Neural crest cell (in vitro differentiated cells): ENCODE measurements around the gene PTH2. TPM values are rescaled to one million over a fixed set of nuclear protein-coding genes. Genes with fewer than 3 reads are reported as not detected.
A peak's percentile ranks its signal among the peaks of the same experiment; 100 is the strongest.

Experiments used
- DNase-seq: peaks from one replicate; pipeline ENCODE4 v3.0.0; 2021; ENCODE audit warnings: low read depth, mixed read lengths, low spot score
- H3K27ac Mint-ChIP-seq: one replicate; pipeline ENCODE4 v1.8.0; 2021; ENCODE audit warnings: mild to moderate bottlenecking, mixed read lengths; ENCODE audit not compliant: unreplicated experiment
- H3K27me3 Mint-ChIP-seq: 2 replicates; pipeline ENCODE4 v1.8.0; 2021; ENCODE audit warnings: low read depth, mild to moderate bottlenecking, mixed read lengths
- H3K36me3 Mint-ChIP-seq: 2 replicates; pipeline ENCODE4 v1.8.0; 2021; ENCODE audit warnings: low read depth, mild to moderate bottlenecking, mixed read lengths
- H3K4me1 Mint-ChIP-seq: 2 replicates; pipeline ENCODE4 v1.8.0; 2021; ENCODE audit warnings: mixed read lengths
- H3K4me3 Mint-ChIP-seq: one replicate; pipeline ENCODE4 v1.8.0; 2021; ENCODE audit warnings: mild to moderate bottlenecking, mixed read lengths
- H3K9me3 Mint-ChIP-seq: 2 replicates; pipeline ENCODE4 v1.8.0; 2021; ENCODE audit warnings: mixed read lengths
- total RNA-seq: library from RNA; stranded (reverse); gene quantifications from 2 replicates; pipeline ENCODE4 v1.2.1, GENCODE V29; 2021
- TF ChIP-seq, protein P1 (sequence below): fragments of 200-600 bp; sonication (generic); conservative IDR thresholded peaks from 2 replicates; pipeline ENCODE4 v1.5.0; 2021; ENCODE audit warnings: antibody characterized with exemption, mild to moderate bottlenecking

Gene PTH2
- total RNA-seq, 1 donor from 2014 or later: not detected

GRCh38 chr19:49431330-49431749, 8.1 kb upstream of the PTH2 start:
- no peak overlapping the region for H3K4me3 Mint-ChIP-seq
- DNase-seq: no peak
- no peaks in the 10 kb centered on the region for H3K36me3 Mint-ChIP-seq
- TF ChIP-seq, protein P1, sequence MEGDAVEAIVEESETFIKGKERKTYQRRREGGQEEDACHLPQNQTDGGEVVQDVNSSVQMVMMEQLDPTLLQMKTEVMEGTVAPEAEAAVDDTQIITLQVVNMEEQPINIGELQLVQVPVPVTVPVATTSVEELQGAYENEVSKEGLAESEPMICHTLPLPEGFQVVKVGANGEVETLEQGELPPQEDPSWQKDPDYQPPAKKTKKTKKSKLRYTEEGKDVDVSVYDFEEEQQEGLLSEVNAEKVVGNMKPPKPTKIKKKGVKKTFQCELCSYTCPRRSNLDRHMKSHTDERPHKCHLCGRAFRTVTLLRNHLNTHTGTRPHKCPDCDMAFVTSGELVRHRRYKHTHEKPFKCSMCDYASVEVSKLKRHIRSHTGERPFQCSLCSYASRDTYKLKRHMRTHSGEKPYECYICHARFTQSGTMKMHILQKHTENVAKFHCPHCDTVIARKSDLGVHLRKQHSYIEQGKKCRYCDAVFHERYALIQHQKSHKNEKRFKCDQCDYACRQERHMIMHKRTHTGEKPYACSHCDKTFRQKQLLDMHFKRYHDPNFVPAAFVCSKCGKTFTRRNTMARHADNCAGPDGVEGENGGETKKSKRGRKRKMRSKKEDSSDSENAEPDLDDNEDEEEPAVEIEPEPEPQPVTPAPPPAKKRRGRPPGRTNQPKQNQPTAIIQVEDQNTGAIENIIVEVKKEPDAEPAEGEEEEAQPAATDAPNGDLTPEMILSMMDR: no peak
- H3K27ac Mint-ChIP-seq: no peak overlapping the region
- peaks cover 19% of the 10 kb centered on the region for H3K4me1 Mint-ChIP-seq
- H3K27me3 Mint-ChIP-seq: peaks cover 99% of the 10 kb centered on the region
- H3K9me3 Mint-ChIP-seq: no peaks in the 10 kb centered on the region

- Mint-ChIP-seq H3K4me3 (no peak overlapping the region), H3K27me3 (peaks cover 99% of the 10 kb centered on the region), H3K36me3 (no peaks in the 10 kb centered on the region), H3K27ac (no peak overlapping the region), H3K4me1 (peaks cover 21% of the 10 kb centered on the region), H3K9me3 (no peaks in the 10 kb centered on the region)
- TF ChIP-seq, protein P1: peak; percentile 34
- DNase-seq: no peak
Measured at GRCh38 chr19:49430678-49431329, 7.6 kb upstream of the PTH2 start.

- H3K4me3 Mint-ChIP-seq: no peak overlapping the region
- H3K36me3 Mint-ChIP-seq: no peaks in the 10 kb centered on the region
- H3K4me1 Mint-ChIP-seq: peaks cover 21% of the 10 kb centered on the region
- TF ChIP-seq, protein P1: no peak
- DNase-seq: no peak
- H3K9me3 Mint-ChIP-seq: no peaks in the 10 kb centered on the region
- peaks cover 99% of the 10 kb centered on the region for H3K27me3 Mint-ChIP-seq
- no peak overlapping the region for H3K27ac Mint-ChIP-seq
Measured at GRCh38 chr19:49430172-49430677, 7.0 kb upstream of the PTH2 start.

- H3K4me3 Mint-ChIP-seq: no peak overlapping the region
- TF ChIP-seq, protein P1: no peak
- no peaks in the 10 kb centered on the region for H3K36me3 Mint-ChIP-seq
- H3K27me3 Mint-ChIP-seq: peaks cover 99% of the 10 kb centered on the region
- no peak overlapping the region for H3K27ac Mint-ChIP-seq
- H3K4me1 Mint-ChIP-seq: peaks cover 22% of the 10 kb centered on the region
- DNase-seq: no peak
- H3K9me3 Mint-ChIP-seq: no peaks in the 10 kb centered on the region
Measured at GRCh38 chr19:49428547-49429451, 5.6 kb upstream of the PTH2 start.

DNA sequence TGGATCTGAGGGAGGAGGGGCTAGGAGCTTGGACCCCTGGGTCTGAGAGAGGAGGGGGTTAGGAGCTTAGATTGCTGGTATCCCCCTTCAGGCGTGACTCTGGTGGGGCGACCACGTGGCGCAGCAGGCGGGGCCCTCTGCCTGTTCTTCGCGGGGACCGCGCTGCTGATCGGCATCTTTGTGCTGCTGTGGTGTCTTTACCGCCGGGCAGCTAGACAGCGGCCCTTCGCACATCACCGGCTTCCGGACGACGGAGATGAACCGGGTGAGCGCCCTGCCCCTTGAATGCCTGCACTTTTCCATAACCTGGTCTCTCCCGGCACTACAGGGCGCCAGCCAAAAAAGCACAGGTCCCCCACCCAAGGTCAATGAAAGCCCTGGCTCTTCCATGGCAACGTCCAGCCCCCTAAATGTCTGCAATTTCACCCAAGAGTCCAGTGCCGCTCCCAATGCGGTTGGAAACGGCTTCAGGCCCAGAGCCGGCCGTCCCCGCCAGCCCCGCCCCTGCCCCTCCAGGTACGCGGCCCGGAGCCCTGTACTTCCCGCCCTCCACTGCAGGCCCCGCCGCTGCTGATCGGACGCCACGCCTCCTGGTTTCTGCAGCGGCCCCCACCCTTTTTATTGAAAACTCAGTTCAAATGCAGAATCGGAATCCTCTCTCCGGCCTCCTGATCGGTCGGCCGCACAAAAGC, 4.8 kb upstream of the PTH2 start:
- TF ChIP-seq, protein P1: no peak
- no peak for DNase-seq
- H3K27ac Mint-ChIP-seq: no peak overlapping the region
- peak overlapping the region; percentile 47 for H3K4me3 Mint-ChIP-seq
- no peaks in the 10 kb centered on the region for H3K9me3 Mint-ChIP-seq
- peaks cover 26% of the 10 kb centered on the region for H3K4me1 Mint-ChIP-seq
- no peaks in the 10 kb centered on the region for H3K36me3 Mint-ChIP-seq
- peaks cover 99% of the 10 kb centered on the region for H3K27me3 Mint-ChIP-seq
